NK-92 treated with Interleukin-12 subunit alpha and Interleukin-12 subunit beta, amount 100 ng/mL, for 24 hours (cell line): ENCODE results near the gene FARP1.

Experiments used
- DNase-seq: peaks from one replicate; lab custom pipeline; 2025; lab: John Stamatoyannopoulos, UW

Gene FARP1

GRCh38 chr13:98447130-98447529 lies 304.2 kb downstream of the FARP1 start:
- DNase-seq = no peak

- DNase-seq = no peak
These were observed 305.2 kb downstream of the FARP1 start for GRCh38 chr13:98447881-98448641.

- no peak for DNase-seq
These were observed 305.7 kb downstream of the FARP1 start for GRCh38 chr13:98448642-98448928.

- DNase-seq = no peak
These were observed 306.4 kb downstream of the FARP1 start for GRCh38 chr13:98449273-98449672.

GRCh38 chr13:98450026-98450425 lies 307.1 kb downstream of the FARP1 start:
- no peak for DNase-seq

GRCh38 chr13:98450539-98451111 lies 307.7 kb downstream of the FARP1 start:
- no peak for DNase-seq

GRCh38 chr13:98451676-98452470 lies 309.0 kb downstream of the FARP1 start:
- DNase-seq = no peak

- no peak for DNase-seq
These were observed 310.3 kb downstream of the FARP1 start for GRCh38 chr13:98452851-98453843.

- DNase-seq = no peak
These were observed 311.5 kb downstream of the FARP1 start for GRCh38 chr13:98454389-98454881.

GRCh38 chr13:98456413-98456845 lies 313.5 kb downstream of the FARP1 start:
- no peak for DNase-seq

- DNase-seq = no peak
These were observed 314.2 kb downstream of the FARP1 start for GRCh38 chr13:98457053-98457452.

GRCh38 chr13:98458431-98458830 lies 315.5 kb downstream of the FARP1 start:
- DNase-seq = no peak

GRCh38 chr13:98459171-98459681 lies 316.3 kb downstream of the FARP1 start:
- no peak for DNase-seq

GRCh38 chr13:98459721-98460370 lies 317.0 kb downstream of the FARP1 start:
- DNase-seq = no peak

GRCh38 chr13:98460516-98460915 lies 317.6 kb downstream of the FARP1 start:
- DNase-seq = no peak

GRCh38 chr13:98461486-98462240 lies 318.8 kb downstream of the FARP1 start:
- DNase-seq = no peak

- no peak for DNase-seq
These were observed 319.5 kb downstream of the FARP1 start for GRCh38 chr13:98462241-98462882.

GRCh38 chr13:98462946-98463345 lies 320.1 kb downstream of the FARP1 start:
- DNase-seq = no peak

GRCh38 chr13:98466634-98467236 lies 323.8 kb downstream of the FARP1 start:
- DNase-seq = no peak
